Fibroblast of villous mesenchyme (primary cell): ENCODE results near the gene MYL11. TPM values are rescaled to one million over a fixed set of nuclear protein-coding genes. Genes with fewer than 3 reads are reported as not detected.
"Not testable (repeated sequence)": the region's sequence is repeated elsewhere in the genome, so short reads cannot be mapped to it uniquely, and the experiment has no call there.

Source experiments
- DNase-seq: peaks from one replicate; pipeline ENCODE4 v3.0.0-alpha.2; 2010; ENCODE audit warnings: low read depth
- H3K4me3 ChIP-seq: 2 replicates; pipeline ENCODE4 v1.5.1; 2011; ENCODE audit warnings: low read depth, mild to moderate bottlenecking, low read length
- total RNA-seq: library from RNA; depleted of rRNA; stranded (reverse); fragments of >200 nt; gene quantifications from 2 replicates; pipeline ENCODE4 v1.2.3, GENCODE V29; 2012
- TF ChIP-seq, protein P1 (sequence below): IDR thresholded peaks from 2 replicates; pipeline ENCODE4 v1.5.1; 2012; ENCODE audit warnings: low read depth, mild to moderate bottlenecking, low read length; ENCODE audit not compliant: insufficient read depth

MYL11 gene, protein sequence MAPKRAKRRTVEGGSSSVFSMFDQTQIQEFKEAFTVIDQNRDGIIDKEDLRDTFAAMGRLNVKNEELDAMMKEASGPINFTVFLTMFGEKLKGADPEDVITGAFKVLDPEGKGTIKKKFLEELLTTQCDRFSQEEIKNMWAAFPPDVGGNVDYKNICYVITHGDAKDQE
- total RNA-seq, result not detected in 2 replicates

DNA sequence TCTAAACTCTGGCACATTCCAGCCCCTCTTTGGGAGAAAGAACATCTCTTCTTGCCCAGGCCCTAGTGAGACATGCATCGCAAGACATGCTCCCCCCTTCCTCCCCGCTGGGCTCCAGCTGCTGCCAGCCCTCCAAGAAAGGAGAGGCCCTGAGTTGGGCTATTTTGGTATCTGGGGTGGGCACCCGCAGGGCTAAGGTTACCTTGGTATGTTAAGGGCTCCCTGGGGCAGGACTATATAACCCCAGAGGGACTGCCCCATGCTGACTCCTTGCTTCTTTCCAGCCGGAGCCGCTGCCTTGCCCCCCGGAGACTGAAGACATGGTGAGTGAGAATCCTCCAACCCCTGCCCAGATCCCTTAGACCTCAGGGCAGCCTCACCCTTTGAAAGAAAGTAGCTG is at the start of gene MYL11:
Gene MYL11 (plus strand): TSS at position 265 of the 400 bp plus-strand sequence. CDS start 56 bp downstream, at position 321.
- TF ChIP-seq, protein P1, sequence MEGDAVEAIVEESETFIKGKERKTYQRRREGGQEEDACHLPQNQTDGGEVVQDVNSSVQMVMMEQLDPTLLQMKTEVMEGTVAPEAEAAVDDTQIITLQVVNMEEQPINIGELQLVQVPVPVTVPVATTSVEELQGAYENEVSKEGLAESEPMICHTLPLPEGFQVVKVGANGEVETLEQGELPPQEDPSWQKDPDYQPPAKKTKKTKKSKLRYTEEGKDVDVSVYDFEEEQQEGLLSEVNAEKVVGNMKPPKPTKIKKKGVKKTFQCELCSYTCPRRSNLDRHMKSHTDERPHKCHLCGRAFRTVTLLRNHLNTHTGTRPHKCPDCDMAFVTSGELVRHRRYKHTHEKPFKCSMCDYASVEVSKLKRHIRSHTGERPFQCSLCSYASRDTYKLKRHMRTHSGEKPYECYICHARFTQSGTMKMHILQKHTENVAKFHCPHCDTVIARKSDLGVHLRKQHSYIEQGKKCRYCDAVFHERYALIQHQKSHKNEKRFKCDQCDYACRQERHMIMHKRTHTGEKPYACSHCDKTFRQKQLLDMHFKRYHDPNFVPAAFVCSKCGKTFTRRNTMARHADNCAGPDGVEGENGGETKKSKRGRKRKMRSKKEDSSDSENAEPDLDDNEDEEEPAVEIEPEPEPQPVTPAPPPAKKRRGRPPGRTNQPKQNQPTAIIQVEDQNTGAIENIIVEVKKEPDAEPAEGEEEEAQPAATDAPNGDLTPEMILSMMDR, result no peak
- H3K4me3 ChIP-seq, result no peak within 1 kb of the TSS
- DNase-seq, result no peak

DNA sequence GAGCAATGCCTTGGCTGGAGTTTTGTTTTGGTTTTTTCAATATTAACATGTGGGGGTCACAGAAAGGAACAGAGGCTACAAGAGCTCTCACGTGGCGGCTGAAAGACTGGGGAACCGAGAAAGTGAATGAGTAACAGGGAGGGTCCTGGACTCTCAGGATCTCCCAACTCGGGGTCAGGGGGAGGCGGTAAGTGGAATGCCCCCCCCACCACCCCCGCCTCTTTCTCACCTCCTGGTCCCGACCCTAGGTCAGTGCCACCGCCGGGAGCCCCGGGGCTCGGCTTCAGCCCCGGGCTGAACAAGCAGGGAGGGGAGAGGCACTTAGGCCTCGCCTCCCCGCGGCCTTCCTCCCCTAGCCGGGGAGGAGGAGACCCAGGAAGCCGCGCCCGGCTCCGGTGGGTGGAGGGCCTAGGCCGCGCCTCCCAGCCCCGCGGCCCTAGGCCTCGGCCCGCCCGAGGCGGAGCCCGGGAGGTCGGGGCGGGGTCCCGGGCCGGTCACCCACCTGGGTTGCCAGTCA is 40.1 kb upstream of the MYL11 start:
- DNase-seq, result peak; percentile 82
- peak overlapping the region; percentile 72 for H3K4me3 ChIP-seq

DNA sequence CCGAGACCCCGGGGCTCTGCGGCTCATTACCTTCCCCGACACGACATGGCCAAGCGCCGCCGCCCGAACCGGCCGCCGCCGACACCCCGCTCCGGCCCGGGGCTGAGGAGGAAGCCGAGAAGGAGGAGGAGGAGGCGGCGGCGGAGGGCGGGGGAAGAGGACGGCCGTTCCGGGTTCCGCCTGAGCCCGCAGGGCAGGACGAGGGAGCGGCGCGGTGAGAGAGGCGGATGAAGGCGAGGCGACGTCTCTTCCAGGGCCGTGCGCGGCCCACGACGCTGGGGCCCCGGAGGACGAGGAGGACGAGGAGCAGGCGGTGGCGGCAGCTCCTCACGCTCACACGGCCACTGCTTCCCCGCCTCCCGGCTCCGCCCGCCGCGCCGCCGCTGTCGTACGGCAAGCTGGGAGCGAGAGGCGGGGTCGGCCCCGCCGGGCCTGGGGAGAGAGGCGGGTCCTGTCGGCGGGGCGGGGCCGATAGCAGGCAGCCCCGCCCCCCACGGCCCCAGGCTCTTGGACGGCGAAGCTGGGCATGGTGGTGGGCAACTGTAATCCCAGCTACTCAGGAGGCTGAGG is 39.5 kb upstream of the MYL11 start:
- peak; percentile 77 for DNase-seq
- H3K4me3 ChIP-seq, result peak overlapping the region; percentile 72

DNA sequence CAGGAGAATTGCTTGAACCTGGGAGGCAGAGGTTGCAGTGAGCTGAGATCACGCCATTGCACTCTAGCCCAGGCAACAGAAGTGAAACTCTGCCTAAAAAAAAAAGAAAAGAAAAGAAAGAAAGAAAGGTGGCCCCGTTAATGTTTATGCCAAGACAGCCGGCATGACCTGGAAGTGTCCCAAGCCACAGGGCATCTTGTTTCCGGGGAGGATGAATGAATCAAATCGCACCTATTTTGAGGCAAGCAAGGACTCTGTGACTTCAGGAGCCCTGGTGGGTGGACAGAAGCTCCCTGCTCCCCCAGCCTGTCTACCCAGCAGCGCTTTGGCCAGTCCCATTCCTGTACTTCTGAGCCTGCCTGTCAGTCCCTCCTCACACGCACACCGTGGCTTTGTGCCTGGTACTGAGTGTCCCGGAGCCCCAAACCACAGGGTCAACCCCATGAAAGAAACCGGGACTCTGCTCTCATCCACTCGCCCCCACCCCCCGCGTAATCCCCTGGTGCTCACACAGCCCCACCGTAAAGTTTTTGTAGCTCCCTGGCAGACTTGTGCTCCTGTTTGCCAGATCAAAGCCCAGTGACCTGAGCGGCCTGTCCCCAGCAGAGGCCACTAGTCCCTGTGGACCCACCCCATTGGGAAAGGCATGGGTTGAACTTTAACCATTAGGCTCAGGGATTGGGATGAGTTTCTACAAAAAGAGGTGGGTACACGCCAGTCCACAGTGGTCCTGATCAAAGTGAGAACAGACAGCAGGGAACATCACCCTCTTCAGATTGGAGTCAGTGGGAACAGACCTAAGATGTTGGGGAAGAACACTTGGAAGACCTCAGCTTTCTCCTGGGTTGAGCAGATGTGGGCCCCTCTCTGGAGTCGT is 38.8 kb upstream of the MYL11 start:
- H3K4me3 ChIP-seq, result peak overlapping the region; percentile 60
- TF ChIP-seq, protein P1, result no peak
- peak; percentile 47 for DNase-seq

DNA sequence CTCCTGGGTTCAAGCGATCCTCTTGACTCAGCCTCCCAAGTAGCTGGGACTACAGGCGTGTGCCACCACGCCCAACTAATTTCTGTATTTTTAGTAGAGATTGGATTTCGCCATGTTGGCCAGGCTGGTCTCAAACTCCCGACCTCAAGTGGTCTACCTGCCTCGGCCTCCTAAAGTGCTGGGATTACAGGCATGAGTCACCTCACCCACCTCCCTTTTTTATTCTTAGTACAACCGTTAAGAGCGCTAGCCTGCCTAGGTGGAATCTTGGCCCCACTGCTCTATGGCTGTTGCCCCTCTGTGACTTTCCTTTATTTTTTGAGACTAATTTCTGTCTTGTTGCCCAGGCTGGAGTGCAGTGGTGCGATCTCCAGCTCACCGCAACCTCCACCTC is 36.6 kb upstream of the MYL11 start:
- H3K4me3 ChIP-seq, DNase-seq: not testable (repeated sequence)

DNA sequence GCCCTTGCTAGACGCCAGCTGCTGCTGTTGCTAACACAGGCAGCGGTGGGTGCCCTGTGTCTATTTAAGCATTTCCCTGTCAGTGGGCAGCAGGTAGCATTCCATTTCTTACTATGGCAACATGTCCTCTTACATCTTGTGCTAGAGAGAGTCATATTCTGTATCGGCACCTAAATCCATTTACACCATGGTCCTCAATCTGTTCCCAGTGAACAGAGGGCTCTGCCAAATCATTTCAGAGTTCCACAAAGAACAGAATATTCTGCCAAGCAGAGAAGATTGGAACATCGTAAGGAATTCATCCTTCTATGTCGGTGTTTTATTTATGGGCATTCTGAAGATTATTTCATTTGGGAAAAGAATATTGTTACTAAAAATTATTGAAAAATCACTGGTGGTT is 35.9 kb upstream of the MYL11 start:
- not testable (repeated sequence) for H3K4me3 ChIP-seq, DNase-seq

DNA sequence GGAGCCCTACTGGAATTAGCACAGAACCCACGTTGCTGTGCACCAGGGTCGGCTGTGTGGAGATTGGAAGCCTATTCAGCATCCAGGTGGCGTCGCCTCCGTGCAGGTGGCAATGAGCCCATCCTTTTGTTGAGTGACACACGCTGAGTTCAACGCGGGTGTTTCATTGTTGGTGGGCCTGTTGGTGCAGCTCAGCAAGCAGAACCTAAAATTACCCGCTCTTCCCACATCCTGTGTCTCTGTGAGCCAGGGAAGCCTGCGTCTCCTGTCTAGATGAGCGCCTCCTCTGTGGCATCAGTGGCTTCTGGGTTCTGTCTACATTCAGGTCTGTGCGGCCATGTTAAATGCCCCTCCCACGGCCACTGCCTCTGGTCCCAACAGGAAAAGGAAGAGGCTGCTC is 34.0 kb upstream of the MYL11 start:
- H3K4me3 ChIP-seq, result no peak overlapping the region
- TF ChIP-seq, protein P1, result no peak
- no peak for DNase-seq

DNA sequence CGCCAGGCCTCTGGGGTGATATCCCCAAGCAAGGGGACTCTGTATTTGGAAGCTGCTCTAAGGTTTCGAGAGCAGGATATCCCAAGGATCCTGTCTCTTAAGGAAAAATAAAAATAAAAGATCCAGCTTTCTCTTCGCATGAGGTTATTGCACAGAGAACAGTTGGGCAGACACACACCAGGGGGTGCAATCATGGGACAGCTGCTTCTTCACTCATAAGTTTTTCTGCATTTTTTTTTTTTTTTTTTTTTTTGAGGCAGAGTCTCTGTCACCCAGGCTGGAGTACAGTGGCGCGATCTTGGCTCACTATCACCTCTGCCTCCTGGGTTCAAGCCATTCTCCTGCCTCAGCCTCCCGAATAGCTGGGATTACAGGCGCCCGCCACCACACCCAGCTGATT is 32.6 kb upstream of the MYL11 start:
- not testable (repeated sequence) for H3K4me3 ChIP-seq, DNase-seq

DNA sequence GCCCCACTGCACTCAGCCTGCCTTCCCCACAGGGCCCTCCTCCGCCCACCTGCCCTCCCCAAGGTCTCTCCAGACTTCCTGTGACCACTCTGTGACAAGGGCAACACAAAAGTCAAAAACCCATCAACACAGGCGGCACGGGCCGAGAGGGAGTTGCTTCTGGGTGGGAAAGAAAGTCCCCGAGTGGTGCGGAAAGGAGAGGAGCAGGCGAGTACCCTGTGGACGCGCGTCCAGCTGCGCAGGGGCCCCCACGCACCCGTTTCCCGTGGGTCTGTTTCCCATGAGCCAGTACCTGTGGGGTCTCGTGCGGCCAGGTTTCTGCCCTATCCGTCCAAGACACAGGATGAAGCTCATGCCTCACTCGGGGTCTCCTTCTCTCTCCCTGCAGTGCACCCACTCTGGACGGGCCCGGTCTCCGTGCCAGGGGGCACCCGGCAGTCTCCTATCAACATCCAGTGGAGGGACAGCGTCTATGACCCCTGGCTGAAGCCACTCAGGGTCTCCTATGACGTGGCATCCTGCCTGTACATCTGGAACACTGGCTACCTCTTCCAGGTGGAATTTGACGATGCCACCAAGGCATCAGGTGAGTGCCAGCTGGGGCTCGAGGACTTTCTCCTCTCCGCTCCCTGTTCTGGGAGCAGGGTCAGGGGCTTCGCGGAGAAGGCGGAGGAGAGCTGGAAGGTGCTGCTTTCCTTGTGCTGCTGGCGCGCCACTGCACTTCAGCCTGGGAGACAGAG is 31.7 kb upstream of the MYL11 start:
- DNase-seq, result no peak
- H3K4me3 ChIP-seq, result no peak overlapping the region
- TF ChIP-seq, protein P1, result no peak

DNA sequence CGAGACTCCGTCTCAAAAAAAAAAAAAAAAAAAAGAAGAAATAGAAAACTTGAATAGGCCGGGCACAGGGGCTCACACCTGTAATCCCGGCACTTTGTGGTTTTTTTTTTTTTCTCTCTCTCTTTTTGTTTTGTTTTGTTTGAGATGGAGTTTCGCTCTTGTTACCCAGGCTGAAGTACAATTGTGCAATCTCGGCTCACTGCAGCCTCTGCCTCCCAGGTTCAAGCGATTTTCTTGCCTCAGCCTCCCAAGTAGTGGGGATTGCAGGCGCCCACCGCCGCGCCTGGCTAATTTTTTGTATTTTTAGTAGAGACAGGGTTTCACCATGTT is 31.1 kb upstream of the MYL11 start:
- not testable (repeated sequence) for H3K4me3 ChIP-seq, DNase-seq
